ENCODE data around the gene LUZP2. TPM values are rescaled to one million over a fixed set of nuclear protein-coding genes. Genes with fewer than 3 reads are reported as not detected.

The LUZP2 gene
- total and polyA plus RNA-seq, 2 of the 8 experiments (the other 6 are each of a cell fraction or from before 2014, with no cell fraction given): 0.79 to 1.5 TPM

GRCh38 chr11:24762076-24762475 is 265.2 kb downstream of the LUZP2 start:
- no peaks in the 10 kb centered on the region for H3K9me3 ChIP-seq (ENCODE audit: insufficient read depth in 2 of 2, low read depth in 1 of 2, low read length in 1 of 2)
- H2BK12ac ChIP-seq (ENCODE audit: low read depth, low read length): no peak overlapping the region
- H3K23ac ChIP-seq (ENCODE audit: insufficient read length): no peak overlapping the region
- H2BK5ac ChIP-seq (ENCODE audit: low read depth, low read length): no peak overlapping the region
- WGBS, 2 experiments (ENCODE audit: extremely low coverage in 1 of 2, insufficient coverage in 1 of 2, insufficient read length in 1 of 2, insufficient replicate concordance in 2 of 2, low coverage in 1 of 2, low lambda C conversion rate in 2 of 2, missing lambda C conversion rate in 1 of 2): 93% methylated on average over 2 of the region's 2 CpGs; no CpG with 5 or more reads in 1 of the 2 experiments
- no peak overlapping the region for H3K9ac ChIP-seq (replicated peaks in 1 of 4; ENCODE audit: extremely low read depth in 1 of 4, low read depth in 3 of 4, low read length in 3 of 4)
- no peak overlapping the region for H2AK5ac ChIP-seq (ENCODE audit: low read depth, low read length)
- H3K18ac ChIP-seq (ENCODE audit: extremely low read depth, low read length): no peak overlapping the region
- no peak overlapping the region for H3K27ac ChIP-seq (ENCODE audit: low read depth, low read length)
- H3K23me2 ChIP-seq (ENCODE audit: low read depth, low read length): no peaks in the 10 kb centered on the region
- H3K56ac ChIP-seq (replicated peaks; ENCODE audit: insufficient read length, low read depth, low read length): no peak overlapping the region
- H4K20me1 ChIP-seq (replicated peaks in 1 of 2; ENCODE audit: control insufficient read depth in 1 of 2, insufficient read depth in 2 of 2, low read length in 2 of 2): no peaks in the 10 kb centered on the region
- no peaks in the 10 kb centered on the region for H3K27me3 ChIP-seq (replicated peaks in 1 of 4; ENCODE audit: control insufficient read depth in 3 of 4, extremely low read depth in 1 of 4, insufficient read depth in 3 of 4, low read length in 3 of 4)
- ChIA-PET POLR2A (ENCODE audit: partially characterized antibody) (no interaction called here), CTCF (ENCODE audit: partially characterized antibody) (interaction anchor here (1.1 kb wide), 1 partner anchor 26 kb away, joined by 4 read pairs; no protein-coding TSS in a partner anchor)
- H3K14ac ChIP-seq (ENCODE audit: insufficient read length): no peak overlapping the region
- H2BK20ac ChIP-seq (ENCODE audit: low read length): no peak overlapping the region
- DNase-seq (ENCODE audit: low read depth in 1 of 2, low spot score in 2 of 2) (no peak), FAIRE-seq (no peak)
- no peaks in the 10 kb centered on the region for H3K79me2 ChIP-seq (ENCODE audit: control insufficient read depth in 1 of 2, insufficient read depth in 2 of 2, low read length in 2 of 2)
- no peak overlapping the region for H3K4me2 ChIP-seq (ENCODE audit: insufficient read depth in 1 of 2, low read depth in 2 of 2, low read length in 2 of 2)
- H2AFZ ChIP-seq (ENCODE audit: low read length): no peak overlapping the region
- no peaks in the 10 kb centered on the region for H3K79me1 ChIP-seq (ENCODE audit: low read depth, low read length)
- no peak overlapping the region for H3K4me3 ChIP-seq (ENCODE audit: extremely low read depth in 1 of 4, insufficient read depth in 2 of 4, low read depth in 3 of 4, low read length in 4 of 4)
- no peak overlapping the region for H4K5ac ChIP-seq (ENCODE audit: insufficient read length, low read depth, low read length)
- H4K91ac ChIP-seq (replicated peaks; ENCODE audit: insufficient read length, low read length): no peak overlapping the region
- H3K4me1 ChIP-seq (replicated peaks in 1 of 4; ENCODE audit: control insufficient read depth in 3 of 4, insufficient read depth in 4 of 4, low read length in 3 of 4): no peaks in the 10 kb centered on the region
- no peak overlapping the region for H4K8ac ChIP-seq (ENCODE audit: extremely low read depth, insufficient read depth, low read length)
- H3K36me3 ChIP-seq (ENCODE audit: control insufficient read depth in 2 of 4, insufficient read depth in 4 of 4, low read length in 3 of 4): no peaks in the 10 kb centered on the region
- no peak overlapping the region for H2BK120ac ChIP-seq (replicated peaks; ENCODE audit: low read depth, low read length)
- no peak overlapping the region for H3K4ac ChIP-seq (replicated peaks; ENCODE audit: insufficient read length, low read depth, low read length)
- no peak overlapping the region for H2BK15ac ChIP-seq (ENCODE audit: low read length)
- no peak for TF ChIP-seq CHD2 (IDR thresholded peaks at IDR 0.05; ENCODE audit: low read length)
- no peak for TF ChIP-seq ZNF274 (IDR thresholded peaks at IDR 0.05; ENCODE audit: borderline replicate concordance, extremely low read depth, low read length)
- no peak for TF ChIP-seq SAP30 (IDR thresholded peaks at IDR 0.05; ENCODE audit: insufficient read depth, insufficient replicate concordance, low read length)
- TF ChIP-seq BACH1 (IDR thresholded peaks at IDR 0.05; ENCODE audit: low read length): no peak
- no peak for TF ChIP-seq RAD21 (IDR thresholded peaks at IDR 0.05 in 1 of 2, conservative IDR thresholded peaks at IDR 0.05 in 1 of 2; ENCODE audit: low read depth in 2 of 2, low read length in 2 of 2)
- no peak for TF ChIP-seq SIX5 (IDR thresholded peaks at IDR 0.05; ENCODE audit: low read depth, low read length)
- TF ChIP-seq RNF2 (IDR thresholded peaks at IDR 0.05; ENCODE audit: borderline replicate concordance, low read depth, low read length, missing control alignments, poor library complexity, severe bottlenecking): no peak
- no peak for TF ChIP-seq TEAD4 (IDR thresholded peaks at IDR 0.05; ENCODE audit: low read depth, low read length)
- TF ChIP-seq HDAC6 (IDR thresholded peaks at IDR 0.05; ENCODE audit: low read depth, low read length): no peak
- TF ChIP-seq EP300 (IDR thresholded peaks at IDR 0.05; ENCODE audit: borderline replicate concordance in 1 of 2, low read depth in 2 of 2, low read length in 2 of 2): no peak
- TF ChIP-seq TAF7 (optimal IDR thresholded peaks at IDR 0.05; ENCODE audit: borderline replicate concordance, low read depth, low read length): no peak
- no peak for TF ChIP-seq BRCA1 (IDR thresholded peaks at IDR 0.05; ENCODE audit: low read depth, low read length)
- no peak for TF ChIP-seq FOSL1 (IDR thresholded peaks at IDR 0.05; ENCODE audit: insufficient read depth, low read depth, low read length)
- no peak for TF ChIP-seq POLR2AphosphoS5 (IDR thresholded peaks at IDR 0.05; ENCODE audit: low read depth, low read length)

Data from H1 (cell line).